HCT116 (cell line): ENCODE data around the gene SLC6A8. TPM values are rescaled to one million over a fixed set of nuclear protein-coding genes. Genes with fewer than 3 reads are reported as not detected.

Experiments used
- ATAC-seq: fragments of 200-7000 bp; cut with Tn5 transposase; 2 replicates; pipeline ENCODE4 v1.9.1; 2020; ENCODE audit warnings: mild to moderate bottlenecking, moderate library complexity
- BruUV-seq: library from RNA; stranded (reverse); fragments of 400-500 nt; replicated peaks from 2 replicates; lab custom pipeline; 2021; lab: Mats Ljungman, UMichigan
- CTCF ChIA-PET: fragments of 300-600 bp; sonication (Branson Sonifier 250); formaldehyde crosslinking; loops from one replicate; lab custom pipeline; 2021; ENCODE audit warnings: antibody characterized with exemption; lab: Charles Lee
- POLR2A ChIA-PET: fragments of 300-600, 350-600 bp; sonication (Branson Sonifier 250); formaldehyde crosslinking; loops from one replicate; lab custom pipeline; 2021; ENCODE audit warnings: antibody characterized with exemption; lab: Charles Lee
- RAD21 ChIA-PET, 2 experiments: fragments of 300-600 bp; sonication (Branson Sonifier 250); formaldehyde crosslinking; loops; one replicate each; lab custom pipeline; 2023; ENCODE audit warnings: low total read pairs in 2 of 2; ENCODE audit not compliant: uncharacterized antibody in 2 of 2, unreplicated experiment in 2 of 2, low non-redundant PET in 1 of 2; lab: Charles Lee
- DNase-seq: peaks from one replicate; pipeline ENCODE4 v3.0.0-alpha.2; 2010; ENCODE audit warnings: low read depth, low spot score
- H2AFZ ChIP-seq: fragments of 200-600 bp; shearing (Covaris generic), sonication (generic); 2 replicates; pipeline ENCODE4 v1.6.1; 2017; ENCODE audit warnings: low read depth, mixed run types, mixed read lengths, antibody characterized with exemption, low read length; ENCODE audit not compliant: poor library complexity, severe bottlenecking
- H3K27ac ChIP-seq: 2 replicates; pipeline ENCODE4 v1.5.1; 2012; ENCODE audit warnings: low read depth, low read length
- H3K27me3 ChIP-seq: fragments of 200-600 bp; sonication (generic); 2 replicates; pipeline ENCODE4 v1.6.1; 2016; ENCODE audit warnings: mixed run types, low read length, mixed read lengths; ENCODE audit not compliant: insufficient read depth
- H3K36me3 ChIP-seq, 2 experiments: fragments of 200-500 bp in 1 of 2; fragments of 200-600 bp in 1 of 2; sonication (Bioruptor generic) in 1 of 2; sonication (generic) in 1 of 2; 2 replicates each; pipeline versions ENCODE4 v1.5.1 to v1.6.1; 2014 to 2016; ENCODE audit warnings: low read length in 2 of 2, inconsistent platforms in 1 of 2, mixed read lengths in 1 of 2, mixed run types in 1 of 2; ENCODE audit not compliant: insufficient read depth in 2 of 2, control insufficient read depth in 1 of 2
- H3K4me1 ChIP-seq, 2 experiments: fragments of 200-600 bp in 1 of 2; sonication (generic) in 1 of 2; 2 replicates each; pipeline versions ENCODE4 v1.5.1 to v1.6.1; 2012 to 2017; ENCODE audit warnings: low read length in 2 of 2, inconsistent platforms in 1 of 2, mild to moderate bottlenecking in 1 of 2, mixed read lengths in 1 of 2, mixed run types in 1 of 2, moderate library complexity in 1 of 2; ENCODE audit not compliant: insufficient read depth in 2 of 2, control insufficient read depth in 1 of 2
- H3K4me2 ChIP-seq: fragments of 200-600 bp; sonication (generic); 2 replicates; pipeline ENCODE4 v1.6.1; 2017; ENCODE audit warnings: mixed run types, low read length, mixed read lengths
- H3K4me3 ChIP-seq, 2 experiments: fragments of 200-600 bp in 1 of 2; sonication (generic) in 1 of 2; replicated peaks in 1 of 2; 2 replicates each; pipeline ENCODE4 v1.5.1; 2011 to 2016; ENCODE audit warnings: low read length in 2 of 2, control low read depth in 1 of 2, low read depth in 1 of 2, mild to moderate bottlenecking in 1 of 2, mixed read lengths in 1 of 2, mixed run types in 1 of 2
- H3K79me2 ChIP-seq: fragments of 200-600 bp; sonication (generic); 2 replicates; pipeline ENCODE4 v1.6.1; 2017; ENCODE audit warnings: mild to moderate bottlenecking, mixed run types, low read length, moderate library complexity, mixed read lengths; ENCODE audit not compliant: insufficient read depth
- H3K9ac ChIP-seq: fragments of 200-600 bp; sonication (generic); 2 replicates; pipeline ENCODE4 v1.6.1; 2016; ENCODE audit warnings: low read length, mixed read lengths
- H3K9me2 ChIP-seq: fragments of 200-600 bp; sonication (generic), shearing (Covaris generic); 2 replicates; pipeline ENCODE4 v1.6.1; 2017; ENCODE audit warnings: mixed run types, mild to moderate bottlenecking, moderate library complexity; ENCODE audit not compliant: insufficient read depth
- H3K9me3 ChIP-seq, 2 experiments: fragments of 200-500 bp in 1 of 2; fragments of 200-600 bp in 1 of 2; sonication (Bioruptor generic) in 1 of 2; sonication (generic) in 1 of 2; 2 replicates each; pipeline ENCODE4 v1.6.1; 2014 to 2017; ENCODE audit warnings: low read length in 2 of 2, mixed read lengths in 2 of 2, inconsistent platforms in 1 of 2, low read depth in 1 of 2, mild to moderate bottlenecking in 1 of 2, mixed run types in 1 of 2, moderate library complexity in 1 of 2; ENCODE audit not compliant: control insufficient read depth in 1 of 2, insufficient read depth in 1 of 2
- H4K20me1 ChIP-seq: fragments of 200-600 bp; sonication (generic), shearing (Covaris generic); 2 replicates; pipeline ENCODE4 v1.6.1; 2017; ENCODE audit warnings: mixed run types, mild to moderate bottlenecking, moderate library complexity; ENCODE audit not compliant: insufficient read depth
- CTCF ChIP-seq, 3 experiments: fragments of 200-600 bp in 1 of 3; sonication (generic) in 1 of 3; IDR thresholded peaks in 2 of 3; conservative IDR thresholded peaks in 1 of 3; 2 replicates each; pipeline ENCODE4 v1.5.1; 2012 to 2017; ENCODE audit warnings: low read depth in 2 of 3, low read length in 2 of 3, antibody characterized with exemption in 1 of 3, borderline replicate concordance in 1 of 3, control low read depth in 1 of 3, mild to moderate bottlenecking in 1 of 3, mixed read lengths in 1 of 3, mixed run types in 1 of 3, moderate library complexity in 1 of 3; ENCODE audit not compliant: insufficient read depth in 1 of 3
- EZH2 ChIP-seq: fragments of 200-600 bp; sonication (generic); IDR thresholded peaks from 2 replicates; pipeline ENCODE4 v1.6.1; 2017; ENCODE audit warnings: antibody characterized with exemption, mixed run types
- EZH2phosphoT487 ChIP-seq: fragments of 200-600 bp; IDR thresholded peaks from 2 replicates; pipeline ENCODE4 v1.6.1; 2018; ENCODE audit warnings: antibody characterized with exemption, borderline replicate concordance
- POLR2A ChIP-seq: IDR thresholded peaks from 2 replicates; pipeline ENCODE4 v1.7.0; 2011; ENCODE audit warnings: borderline replicate concordance; ENCODE audit not compliant: insufficient read depth, insufficient read length; ENCODE audit errors: extremely low read depth
- REST ChIP-seq: IDR thresholded peaks from 2 replicates; pipeline ENCODE4 v1.6.1; 2012; ENCODE audit warnings: low read depth
- TCF7L2 ChIP-seq: IDR thresholded peaks from 2 replicates; pipeline ENCODE4 v1.7.0; 2011; ENCODE audit warnings: borderline replicate concordance, inconsistent platforms; ENCODE audit not compliant: insufficient read depth, insufficient read length; ENCODE audit errors: extremely low read depth
- ZBTB33 ChIP-seq: IDR thresholded peaks from 2 replicates; pipeline ENCODE4 v1.6.1; 2011; ENCODE audit warnings: mild to moderate bottlenecking, low read length, moderate library complexity; ENCODE audit not compliant: insufficient replicate concordance; ENCODE audit errors: extremely low read depth
- intact Hi-C: fragments of 100-400 bp; cut with micrococcal nuclease; formaldehyde crosslinking; loops from 2 replicates; pipeline ENCODE4 v1.10.0; 2022
- total RNA-seq: library from RNA; stranded (reverse); gene quantifications from one replicate; pipeline ENCODE4 v1.2.1, GENCODE V29; 2021; ENCODE audit not compliant: unreplicated experiment

Gene SLC6A8
- total RNA-seq, 1 experiment from 2014 or later, result 101 TPM

- Histone ChIP-seq H3K4me1 (0 out of 4 replicates have a peak, but pooled peaks cover 0 to 3% of the 10 kb centered on the region in 2 experiments), H3K9ac (no peak overlapping the region), H2AFZ (no peak overlapping the region), H3K9me3 (no peaks in the 10 kb centered on the region), H3K79me2 (no peaks in the 10 kb centered on the region), H3K4me2 (no peak overlapping the region), H4K20me1 (no peaks in the 10 kb centered on the region), H3K27me3 (no peaks in the 10 kb centered on the region), H3K27ac (no peak overlapping the region), H3K36me3 (no peaks in the 10 kb centered on the region), H3K4me3 (no peak overlapping the region), H3K9me2 (no peaks in the 10 kb centered on the region)
- BruUV-seq, result no TSS peak
- ChIA-PET CTCF (interaction anchor here (2.2 kb wide), 1 partner anchor 132 kb away, joined by 10 read pairs; no protein-coding TSS in a partner anchor), POLR2A (interaction anchor here (0.6 kb wide), 1 partner anchor 13 kb away, joined by 4 read pairs; no protein-coding TSS in a partner anchor), RAD21 (no interaction called here)
- DNase-seq (no peak), ATAC-seq (no peak)
- TF ChIP-seq TCF7L2 (no peak), REST (no peak), ZBTB33 (no peak), EZH2 (no peak), POLR2A (no peak), EZH2phosphoT487 (no peak), CTCF (IDR thresholded peaks at IDR 0.05 in 2 of 3, conservative IDR thresholded peaks at IDR 0.05 in 1 of 3; ENCODE audit: borderline replicate concordance in 1 of 3, insufficient read depth in 1 of 3, low read depth in 2 of 3, low read length in 2 of 3) (no peak)
- intact Hi-C loops, result no loop called here
Measured at GRCh38 chrX:153670748-153671588, 16.8 kb upstream of the SLC6A8 start.
